Neural cell (in vitro differentiated cells): ENCODE data around the gene MEIS3. TPM values are rescaled to one million over a fixed set of nuclear protein-coding genes. Genes with fewer than 3 reads are reported as not detected.

Experiments
- H2AFZ ChIP-seq: fragments of 200-600, 300-800 bp; sonication (generic), shearing (Covaris generic); 2 replicates; pipeline ENCODE4 v1.6.0; 2014; ENCODE audit warnings: low read depth, mild to moderate bottlenecking, antibody characterized with exemption, low read length, moderate library complexity
- H3F3A ChIP-seq: fragments of 200-600 bp; shearing (Covaris generic); 2 replicates; pipeline ENCODE4 v1.6.1; 2016; ENCODE audit warnings: mild to moderate bottlenecking, moderate library complexity, mixed read lengths, antibody characterized with exemption, low read length; ENCODE audit not compliant: insufficient read depth, poor library complexity, severe bottlenecking
- H3K27ac ChIP-seq: fragments of 200-600, 300-800 bp; sonication (generic), shearing (Covaris generic); 2 replicates; pipeline ENCODE4 v1.5.1; 2014; ENCODE audit warnings: mild to moderate bottlenecking, low read length, moderate library complexity
- H3K27me3 ChIP-seq: fragments of 300-800, 200-600 bp; sonication (generic), shearing (Covaris generic); 2 replicates; pipeline ENCODE4 v1.6.0; 2014; ENCODE audit warnings: mild to moderate bottlenecking, low read depth, low read length, moderate library complexity; ENCODE audit not compliant: insufficient read depth
- H3K36me3 ChIP-seq: fragments of 300-800, 200-600 bp; sonication (generic), shearing (Covaris generic); 2 replicates; pipeline ENCODE4 v1.5.1; 2014; ENCODE audit warnings: mild to moderate bottlenecking, antibody characterized with exemption, low read length, moderate library complexity; ENCODE audit not compliant: insufficient read depth
- H3K4me2 ChIP-seq: fragments of 300-800, 200-600 bp; sonication (generic), shearing (Covaris generic); 2 replicates; pipeline ENCODE4 v1.6.0; 2014; ENCODE audit warnings: mild to moderate bottlenecking, low read length
- H3K4me3 ChIP-seq: fragments of 300-800, 200-600 bp; sonication (generic), shearing (Covaris generic); 2 replicates; pipeline ENCODE4 v1.5.1; 2014; ENCODE audit warnings: mild to moderate bottlenecking, low read length, moderate library complexity
- H3K79me2 ChIP-seq: fragments of 200-600 bp; shearing (Covaris generic); replicated peaks from 2 replicates; pipeline ENCODE4 v1.6.0; 2014; ENCODE audit warnings: mild to moderate bottlenecking, low read length, moderate library complexity; ENCODE audit not compliant: insufficient read depth
- H3K9ac ChIP-seq: fragments of 300-800, 200-600 bp; sonication (generic), shearing (Covaris generic); 2 replicates; pipeline ENCODE4 v1.6.1; 2016; ENCODE audit warnings: mild to moderate bottlenecking, low read length, mixed read lengths
- H3K9me2 ChIP-seq: fragments of 200-600 bp; shearing (Covaris generic); 2 replicates; pipeline ENCODE4 v1.6.1; 2016; ENCODE audit warnings: mild to moderate bottlenecking, low read length, mixed read lengths; ENCODE audit not compliant: insufficient read depth
- H3K9me3 ChIP-seq: fragments of 200-600, 300-800 bp; sonication (generic), shearing (Covaris generic); 2 replicates; pipeline ENCODE4 v1.6.1; 2016; ENCODE audit warnings: mild to moderate bottlenecking, mixed run types, low read length, moderate library complexity, mixed read lengths
- H4K20me1 ChIP-seq: fragments of 200-600 bp; shearing (Covaris generic); 2 replicates; pipeline ENCODE4 v1.6.1; 2016; ENCODE audit warnings: mild to moderate bottlenecking, mixed run types; ENCODE audit not compliant: insufficient read depth
- CTCF ChIP-seq: fragments of 450-650 bp; IDR thresholded peaks from 2 replicates; pipeline ENCODE4 v1.5.1; 2014; ENCODE audit warnings: antibody characterized with exemption, mild to moderate bottlenecking, moderate library complexity; ENCODE audit not compliant: poor library complexity, severe bottlenecking
- EP300 ChIP-seq: fragments of 450-650 bp; conservative IDR thresholded peaks from 2 replicates; pipeline ENCODE4 v1.6.1; 2014; ENCODE audit warnings: antibody characterized with exemption, mild to moderate bottlenecking, moderate library complexity; ENCODE audit not compliant: poor library complexity, severe bottlenecking
- EZH2 ChIP-seq: fragments of 200-600, 300-800 bp; shearing (Covaris generic), sonication (generic); IDR thresholded peaks from 2 replicates; pipeline ENCODE4 v1.6.1; 2014; ENCODE audit warnings: antibody characterized with exemption, low read length, borderline replicate concordance, mild to moderate bottlenecking; ENCODE audit not compliant: insufficient read depth, poor library complexity, severe bottlenecking
- MXI1 ChIP-seq: fragments of 450-650 bp; conservative IDR thresholded peaks from 2 replicates; pipeline ENCODE4 v1.6.1; 2014; ENCODE audit warnings: antibody characterized with exemption, mild to moderate bottlenecking; ENCODE audit not compliant: poor library complexity, severe bottlenecking
- POLR2AphosphoS5 ChIP-seq: IDR thresholded peaks from 2 replicates; pipeline ENCODE4 v1.6.1; 2012
- RAD21 ChIP-seq: fragments of 450-650 bp; conservative IDR thresholded peaks from 2 replicates; pipeline ENCODE4 v1.6.1; 2014; ENCODE audit warnings: antibody characterized with exemption, mild to moderate bottlenecking, moderate library complexity
- REST ChIP-seq: IDR thresholded peaks from 2 replicates; pipeline ENCODE4 v1.6.1; 2012; ENCODE audit warnings: borderline replicate concordance
- SMC3 ChIP-seq: fragments of 450-650 bp; conservative IDR thresholded peaks from 2 replicates; pipeline ENCODE4 v1.6.1; 2014; ENCODE audit warnings: antibody characterized with exemption, mild to moderate bottlenecking, moderate library complexity; ENCODE audit not compliant: poor library complexity
- TAF1 ChIP-seq: IDR thresholded peaks from 2 replicates; pipeline ENCODE4 v1.6.1; 2012; ENCODE audit warnings: low read depth
- polyA plus RNA-seq: library from polyadenylated mRNA; depleted of rRNA; stranded (reverse); fragments of >200 nt; gene quantifications from 2 replicates; pipeline ENCODE4 v1.2.3, GENCODE V29; 2014

Gene MEIS3
- polyA plus RNA-seq, 1 donor from 2014 or later, result 379 TPM

- no peaks in the 10 kb centered on the region for H4K20me1 ChIP-seq
- peak overlapping the region; percentile 80 for H3K27ac ChIP-seq
- H2AFZ ChIP-seq, result no peak overlapping the region
- H3K9ac ChIP-seq, result peak overlapping the region; percentile 94
- H3K79me2 ChIP-seq, result peaks cover 13% of the 10 kb centered on the region
- no peaks in the 10 kb centered on the region for H3K9me3 ChIP-seq
- no peak for TF ChIP-seq POLR2AphosphoS5
- TF ChIP-seq EZH2, result no peak
- TF ChIP-seq TAF1, result no peak
- TF ChIP-seq MXI1, result no peak
- TF ChIP-seq CTCF, result no peak
- TF ChIP-seq SMC3, result no peak
- no peak for TF ChIP-seq REST
- no peak for TF ChIP-seq RAD21
- no peak for TF ChIP-seq EP300
- H3K4me3 ChIP-seq, result peak overlapping the region; percentile 91
- H3K9me2 ChIP-seq, result no peaks in the 10 kb centered on the region
- no peaks in the 10 kb centered on the region for H3K36me3 ChIP-seq
- peaks cover 6% of the 10 kb centered on the region for H3F3A ChIP-seq
- H3K4me2 ChIP-seq, result no peak overlapping the region
- no peaks in the 10 kb centered on the region for H3K27me3 ChIP-seq
Measured at GRCh38 chr19:47422417-47423163, 3.3 kb upstream of the MEIS3 start.

GRCh38 chr19:47421844-47422395, 2.6 kb upstream of the MEIS3 start:
- TF ChIP-seq SMC3 (no peak), POLR2AphosphoS5 (peak; percentile 55), TAF1 (peak; percentile 36), CTCF (no peak), EP300 (peak; percentile 16)
- H3K9me2 ChIP-seq, result no peaks in the 10 kb centered on the region
- peak overlapping the region; percentile 78 for H3K4me2 ChIP-seq
- H2AFZ ChIP-seq, result no peak overlapping the region
- peaks cover 4% of the 10 kb centered on the region for H3F3A ChIP-seq
- peak overlapping the region; percentile 91 for H3K4me3 ChIP-seq
- H4K20me1 ChIP-seq, result no peaks in the 10 kb centered on the region
- no peaks in the 10 kb centered on the region for H3K9me3 ChIP-seq
- peak overlapping the region; percentile 94 for H3K9ac ChIP-seq
- peaks cover 20% of the 10 kb centered on the region for H3K79me2 ChIP-seq
- H3K36me3 ChIP-seq, result no peaks in the 10 kb centered on the region
- peak overlapping the region; percentile 80 for H3K27ac ChIP-seq
- no peaks in the 10 kb centered on the region for H3K27me3 ChIP-seq
